Activated B cell treated with CpG ODN at 0.5 μM for 24 hours (primary cell): ENCODE results near the gene NRXN3. TPM values are rescaled to one million over a fixed set of nuclear protein-coding genes. Genes with fewer than 3 reads are reported as not detected.

ENCODE experiments used
- ATAC-seq: fragments of 200-7000 bp; cut with Tn5 transposase; one replicate; pipeline ENCODE4 v1.10.0; 2021; ENCODE audit warnings: low read depth, mild to moderate bottlenecking, moderate library complexity
- CTCF ChIA-PET: fragments of 350-600 bp; sonication (Branson Sonifier 250); formaldehyde crosslinking; loops from one replicate; lab custom pipeline; 2021; ENCODE audit warnings: antibody characterized with exemption; lab: Charles Lee
- POLR2A ChIA-PET: fragments of 350-600 bp; sonication (Branson Sonifier 250); formaldehyde crosslinking; loops from one replicate; lab custom pipeline; 2021; ENCODE audit warnings: antibody characterized with exemption; lab: Charles Lee
- DNase-seq: peaks from one replicate; pipeline ENCODE4 v3.0.0; 2022
- H3K27ac Mint-ChIP-seq: one replicate; pipeline ENCODE4 v1.8.0; 2020; ENCODE audit warnings: mixed read lengths
- H3K27me3 Mint-ChIP-seq: one replicate; pipeline ENCODE4 v1.8.0; 2021; ENCODE audit warnings: mixed read lengths
- H3K36me3 Mint-ChIP-seq: one replicate; pipeline ENCODE4 v1.8.0; 2021; ENCODE audit warnings: low read depth, mixed read lengths
- H3K4me1 Mint-ChIP-seq: one replicate; pipeline ENCODE4 v1.8.0; 2021; ENCODE audit warnings: mixed read lengths
- H3K4me3 Mint-ChIP-seq: one replicate; pipeline ENCODE4 v1.8.0; 2020; ENCODE audit warnings: mild to moderate bottlenecking, mixed read lengths
- H3K9me3 Mint-ChIP-seq: one replicate; pipeline ENCODE4 v1.8.0; 2020; ENCODE audit warnings: mixed read lengths
- intact Hi-C: fragments of 100-400 bp; cut with micrococcal nuclease; formaldehyde crosslinking; loops from one replicate; pipeline ENCODE4 v1.15.1; 2024
- total RNA-seq: library from RNA; stranded (reverse); gene quantifications from 2 replicates; pipeline ENCODE4 v1.2.3, GENCODE V29; 2022
- TF ChIP-seq, protein P1 (sequence below): fragments of 200-600 bp; IDR thresholded peaks from one replicate; pipeline ENCODE4 v1.8.0; 2022; ENCODE audit warnings: antibody characterized with exemption, mild to moderate bottlenecking

Gene NRXN3
- total RNA-seq, 1 donor from 2014 or later: not detected

DNA sequence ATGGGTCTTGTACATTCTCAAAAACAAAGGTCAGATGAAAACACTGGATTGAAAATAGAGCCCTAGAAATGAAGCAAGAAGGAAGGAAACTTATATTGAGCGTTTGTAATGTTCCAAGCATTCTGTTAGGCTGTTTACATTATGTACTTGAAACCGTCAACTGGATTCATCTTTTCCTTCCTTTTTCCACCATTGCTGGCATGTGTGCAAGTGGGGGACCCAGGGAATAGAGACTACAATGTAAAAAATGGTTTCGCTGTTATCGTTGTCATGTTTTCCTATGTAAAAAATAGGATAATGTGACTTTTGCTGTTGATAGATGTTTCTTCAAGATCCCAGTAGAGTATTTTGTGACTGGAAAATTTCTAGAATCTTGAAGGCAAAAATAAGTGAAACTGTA lies 913.2 kb downstream of the NRXN3 start:
- CTCF ChIA-PET: no interaction called here
- no peaks in the 10 kb centered on the region for H3K4me1 Mint-ChIP-seq
- no peaks in the 10 kb centered on the region for H3K9me3 Mint-ChIP-seq
- no peaks in the 10 kb centered on the region for H3K27me3 Mint-ChIP-seq
- POLR2A ChIA-PET: no interaction called here
- intact Hi-C loops: no loop called here
- TF ChIP-seq, protein P1, sequence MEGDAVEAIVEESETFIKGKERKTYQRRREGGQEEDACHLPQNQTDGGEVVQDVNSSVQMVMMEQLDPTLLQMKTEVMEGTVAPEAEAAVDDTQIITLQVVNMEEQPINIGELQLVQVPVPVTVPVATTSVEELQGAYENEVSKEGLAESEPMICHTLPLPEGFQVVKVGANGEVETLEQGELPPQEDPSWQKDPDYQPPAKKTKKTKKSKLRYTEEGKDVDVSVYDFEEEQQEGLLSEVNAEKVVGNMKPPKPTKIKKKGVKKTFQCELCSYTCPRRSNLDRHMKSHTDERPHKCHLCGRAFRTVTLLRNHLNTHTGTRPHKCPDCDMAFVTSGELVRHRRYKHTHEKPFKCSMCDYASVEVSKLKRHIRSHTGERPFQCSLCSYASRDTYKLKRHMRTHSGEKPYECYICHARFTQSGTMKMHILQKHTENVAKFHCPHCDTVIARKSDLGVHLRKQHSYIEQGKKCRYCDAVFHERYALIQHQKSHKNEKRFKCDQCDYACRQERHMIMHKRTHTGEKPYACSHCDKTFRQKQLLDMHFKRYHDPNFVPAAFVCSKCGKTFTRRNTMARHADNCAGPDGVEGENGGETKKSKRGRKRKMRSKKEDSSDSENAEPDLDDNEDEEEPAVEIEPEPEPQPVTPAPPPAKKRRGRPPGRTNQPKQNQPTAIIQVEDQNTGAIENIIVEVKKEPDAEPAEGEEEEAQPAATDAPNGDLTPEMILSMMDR: no peak
- H3K4me3 Mint-ChIP-seq: no peak overlapping the region
- ATAC-seq: no peak
- H3K27ac Mint-ChIP-seq: no peak overlapping the region
- DNase-seq: no peak
- no peaks in the 10 kb centered on the region for H3K36me3 Mint-ChIP-seq

DNA sequence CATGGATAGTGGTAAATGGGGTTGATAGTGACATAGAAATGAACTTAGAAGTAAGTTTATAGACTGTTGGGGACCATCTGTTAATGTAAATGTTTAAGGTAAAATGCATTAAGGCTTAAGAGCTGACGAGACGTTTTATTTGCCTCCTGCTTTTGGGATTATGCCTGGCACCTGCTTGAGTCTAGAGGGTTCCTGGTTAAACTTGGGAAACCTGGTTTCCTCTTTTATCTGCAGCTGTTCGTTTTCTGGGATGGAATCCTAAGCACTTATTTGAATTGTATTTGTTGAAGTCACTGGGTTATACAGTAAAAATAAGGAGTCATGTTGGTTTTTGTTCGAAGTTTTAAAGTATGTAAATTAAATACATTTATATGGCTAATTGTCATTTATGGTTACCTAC lies 914.7 kb downstream of the NRXN3 start:
- TF ChIP-seq, protein P1: no peak
- Mint-ChIP-seq H3K4me1 (no peaks in the 10 kb centered on the region), H3K4me3 (no peak overlapping the region), H3K27ac (no peak overlapping the region), H3K27me3 (no peaks in the 10 kb centered on the region), H3K9me3 (no peaks in the 10 kb centered on the region), H3K36me3 (no peaks in the 10 kb centered on the region)
- CTCF ChIA-PET: no interaction called here
- intact Hi-C loops: no loop called here
- ATAC-seq: no peak
- POLR2A ChIA-PET: no interaction called here
- no peak for DNase-seq

DNA sequence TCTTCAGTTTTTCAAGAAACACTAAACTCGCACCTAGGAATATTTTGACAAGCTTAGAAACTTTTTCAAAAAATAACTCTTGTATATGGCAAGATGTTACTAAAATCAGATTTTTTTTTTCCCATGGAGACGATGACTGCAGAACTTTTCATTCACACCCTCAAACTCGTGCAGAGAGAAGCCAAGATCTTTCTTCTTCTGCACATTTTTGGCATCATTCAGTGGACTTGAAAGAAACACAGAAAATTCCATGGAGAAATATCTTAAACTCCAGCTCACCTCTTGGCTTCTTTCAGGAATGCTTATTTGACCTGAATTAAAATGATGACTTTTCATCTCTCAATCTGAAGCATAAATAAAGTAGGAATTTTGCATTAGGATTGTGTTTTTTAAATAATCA lies 919.4 kb downstream of the NRXN3 start:
- DNase-seq (no peak), ATAC-seq (no peak)
- ChIA-PET POLR2A (interaction anchor here (0.8 kb wide), 1 partner anchor 14 kb away, joined by 3 read pairs; no protein-coding TSS in a partner anchor), CTCF (no interaction called here)
- Mint-ChIP-seq H3K9me3 (peaks cover 2% of the 10 kb centered on the region), H3K27ac (no peak overlapping the region), H3K36me3 (no peaks in the 10 kb centered on the region), H3K4me1 (no peaks in the 10 kb centered on the region), H3K4me3 (no peak overlapping the region), H3K27me3 (no peaks in the 10 kb centered on the region)
- intact Hi-C loops: no loop called here
- TF ChIP-seq, protein P1: no peak

DNA sequence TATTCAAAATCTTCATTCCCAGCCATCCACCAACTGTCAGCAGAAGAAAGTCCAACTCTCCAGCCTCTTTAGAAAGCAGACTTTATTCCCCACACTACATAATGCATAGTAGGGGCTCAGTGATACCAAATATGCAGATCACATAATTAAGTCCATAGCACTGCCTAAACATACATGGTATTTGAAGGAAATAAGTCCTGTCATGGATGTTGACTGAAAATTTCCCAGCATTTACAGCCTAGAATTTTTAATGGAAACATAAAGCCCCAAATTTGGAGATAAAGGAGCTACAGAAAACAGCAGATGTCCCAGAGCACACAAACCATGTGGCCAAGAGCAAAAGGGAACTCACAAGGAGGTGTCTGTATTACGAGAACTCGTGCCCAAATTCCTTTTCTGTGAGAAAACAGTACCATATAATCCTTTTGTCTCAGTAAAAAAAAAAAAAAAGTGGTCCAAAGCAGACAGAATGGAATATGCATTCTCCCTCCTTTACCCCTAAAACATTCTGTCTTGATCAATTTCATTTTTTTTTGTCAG lies 920.5 kb downstream of the NRXN3 start:
- TF ChIP-seq, protein P1: no peak
- no peaks in the 10 kb centered on the region for H3K4me1 Mint-ChIP-seq
- H3K9me3 Mint-ChIP-seq: peaks cover 2% of the 10 kb centered on the region
- ChIA-PET POLR2A (interaction anchor here (0.8 kb wide), 1 partner anchor 15 kb away, joined by 3 read pairs; no protein-coding TSS in a partner anchor), CTCF (no interaction called here)
- intact Hi-C loops: no loop called here
- DNase-seq (no peak), ATAC-seq (no peak)
- H3K36me3 Mint-ChIP-seq: no peaks in the 10 kb centered on the region
- H3K4me3 Mint-ChIP-seq: no peak overlapping the region
- H3K27ac Mint-ChIP-seq: no peak overlapping the region
- H3K27me3 Mint-ChIP-seq: no peaks in the 10 kb centered on the region

DNA sequence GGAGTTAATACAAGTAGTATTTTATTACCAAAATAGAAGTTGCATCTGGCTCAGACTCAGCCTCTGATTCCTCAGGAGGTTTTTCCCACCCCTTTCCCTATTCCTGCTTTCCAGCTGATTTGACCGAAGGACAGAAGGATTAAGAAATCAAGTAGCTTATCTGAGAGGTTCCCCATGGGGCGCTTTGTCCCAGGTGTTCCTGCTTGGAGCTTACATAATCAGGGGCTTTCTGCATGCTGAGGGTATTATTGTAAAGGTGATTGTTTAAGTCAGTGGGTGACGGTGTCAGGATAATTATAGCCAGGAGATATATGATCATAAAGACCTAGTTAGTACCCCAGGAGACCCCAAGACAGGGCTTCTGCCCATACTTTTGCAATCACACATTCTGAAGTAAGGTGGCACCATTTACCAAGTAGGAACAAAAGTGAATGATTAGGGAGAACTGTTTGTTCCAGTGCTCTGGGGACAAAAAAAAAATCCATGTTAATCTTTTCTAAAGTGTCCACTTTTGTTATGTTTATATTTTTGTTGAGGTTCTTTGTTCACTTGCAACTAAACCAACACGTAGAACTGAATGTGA lies 921.3 kb downstream of the NRXN3 start:
- POLR2A ChIA-PET: no interaction called here
- Mint-ChIP-seq H3K27ac (no peak overlapping the region), H3K36me3 (no peaks in the 10 kb centered on the region), H3K27me3 (no peaks in the 10 kb centered on the region), H3K9me3 (peaks cover 2% of the 10 kb centered on the region), H3K4me1 (no peaks in the 10 kb centered on the region), H3K4me3 (no peak overlapping the region)
- ATAC-seq: no peak
- TF ChIP-seq, protein P1: no peak
- intact Hi-C loops: no loop called here
- no peak for DNase-seq
- CTCF ChIA-PET: no interaction called here
